Fibroblast of the aortic adventitia (primary cell): ENCODE measurements around the gene HECW1. TPM values are rescaled to one million over a fixed set of nuclear protein-coding genes. Genes with fewer than 3 reads are reported as not detected.
A peak's percentile ranks its signal among the peaks of the same experiment; 100 is the strongest.

Experiments
- DNase-seq: peaks from one replicate; pipeline ENCODE4 v3.0.0-alpha.2; 2010; ENCODE audit warnings: low read depth
- H3K4me3 ChIP-seq: 2 replicates; pipeline ENCODE4 v1.5.1; 2011; ENCODE audit warnings: low read depth, mild to moderate bottlenecking, control low read depth, low read length, moderate library complexity
- CTCF ChIP-seq: IDR thresholded peaks from 2 replicates; pipeline ENCODE4 v1.5.1; 2011; ENCODE audit warnings: mild to moderate bottlenecking, low read length, control low read depth, inconsistent platforms; ENCODE audit not compliant: insufficient read depth
- total RNA-seq: library from RNA; depleted of rRNA; stranded (reverse); fragments of >200 nt; gene quantifications from 2 replicates; pipeline ENCODE4 v1.2.3, GENCODE V29; 2012; ENCODE audit warnings: low replicate concordance

Gene HECW1
- total RNA-seq, 1 donor = 3.6 TPM

- H3K4me3 ChIP-seq = no peak overlapping the region
- DNase-seq = no peak
- no peak for TF ChIP-seq CTCF
Measured at GRCh38 chr7:43433639-43434038, 321.2 kb downstream of the HECW1 start.

- TF ChIP-seq CTCF = no peak
- H3K4me3 ChIP-seq = no peak overlapping the region
- DNase-seq = no peak
Measured at GRCh38 chr7:43437001-43437400, 324.6 kb downstream of the HECW1 start.

- TF ChIP-seq CTCF = no peak
- no peak for DNase-seq
- no peak overlapping the region for H3K4me3 ChIP-seq
Measured at GRCh38 chr7:43438897-43439479, 326.5 kb downstream of the HECW1 start.

GRCh38 chr7:43439631-43440401, 327.4 kb downstream of the HECW1 start:
- DNase-seq = peak; percentile 58
- H3K4me3 ChIP-seq = no peak overlapping the region
- peak; percentile 80 for TF ChIP-seq CTCF

GRCh38 chr7:43441231-43442130, 329.0 kb downstream of the HECW1 start:
- H3K4me3 ChIP-seq = no peak overlapping the region
- DNase-seq = no peak
- TF ChIP-seq CTCF = no peak

- no peak overlapping the region for H3K4me3 ChIP-seq
- TF ChIP-seq CTCF = no peak
- no peak for DNase-seq
Measured at GRCh38 chr7:43443381-43443780, 330.9 kb downstream of the HECW1 start.
